Inflammatory macrophage (primary cell): ENCODE measurements around the gene ATP8B2.
"Not testable (repeated sequence)": the region's sequence is repeated elsewhere in the genome, so short reads cannot be mapped to it uniquely, and the experiment has no call there.

Experiments
- DNase-seq, 2 donors: peaks; one replicate each; pipeline ENCODE4 v3.0.0-alpha.2; 2020 to 2022

Gene ATP8B2

DNA sequence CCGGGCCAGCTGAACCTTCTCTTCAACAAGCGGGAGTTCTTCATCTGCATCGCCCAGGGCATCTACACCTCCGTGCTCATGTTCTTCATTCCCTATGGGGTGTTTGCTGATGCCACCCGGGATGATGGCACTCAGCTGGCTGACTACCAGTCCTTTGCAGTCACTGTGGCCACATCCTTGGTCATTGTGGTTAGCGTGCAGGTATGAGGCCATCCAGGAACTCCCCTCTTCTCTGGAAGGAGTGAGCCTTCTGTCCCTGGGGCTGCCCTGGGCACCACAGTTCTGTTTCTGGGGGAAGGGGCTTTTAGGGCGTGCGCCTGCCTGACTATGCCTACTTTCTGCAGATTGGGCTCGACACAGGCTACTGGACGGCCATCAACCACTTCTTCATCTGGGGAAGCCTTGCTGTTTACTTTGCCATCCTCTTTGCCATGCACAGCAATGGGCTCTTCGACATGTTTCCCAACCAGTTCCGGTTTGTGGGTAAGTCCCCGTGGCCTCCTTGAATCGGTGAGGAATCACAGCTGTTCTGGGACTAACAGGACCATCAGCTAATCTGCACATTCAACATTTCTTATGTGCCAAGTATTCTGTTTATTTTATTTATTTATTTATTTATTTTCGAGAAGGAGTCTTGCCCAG lies 21.1 kb downstream of the ATP8B2 start:
- peak in 1 of 2 donors; percentile 9 for DNase-seq

- no peak for DNase-seq
Observed at GRCh38 chr1:154347961-154348360, 22.6 kb downstream of the ATP8B2 start.

DNA sequence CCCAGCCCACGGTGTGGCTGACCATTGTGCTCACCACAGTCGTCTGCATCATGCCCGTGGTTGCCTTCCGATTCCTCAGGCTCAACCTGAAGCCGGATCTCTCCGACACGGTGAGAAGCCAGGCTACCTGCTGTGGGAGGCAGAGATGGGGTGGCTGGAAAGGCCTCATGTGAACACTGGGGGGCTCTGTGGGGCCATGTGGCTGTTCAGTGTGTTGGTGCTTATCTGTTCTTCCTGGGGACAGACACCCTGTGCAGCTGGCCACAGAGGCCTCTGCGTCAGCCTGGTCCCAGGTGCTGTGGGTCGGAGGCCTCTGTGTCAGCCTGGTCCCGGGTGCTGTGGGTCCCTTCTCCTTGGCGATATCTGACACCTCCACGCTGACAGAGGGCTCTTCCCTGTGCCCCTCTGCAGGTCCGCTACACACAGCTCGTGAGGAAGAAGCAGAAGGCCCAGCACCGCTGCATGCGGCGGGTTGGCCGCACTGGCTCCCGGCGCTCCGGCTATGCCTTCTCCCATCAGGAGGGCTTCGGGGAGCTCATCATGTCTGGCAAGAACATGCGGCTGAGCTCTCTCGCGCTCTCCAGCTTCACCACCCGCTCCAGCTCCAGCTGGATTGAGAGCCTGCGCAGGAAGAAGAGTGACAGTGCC lies 23.2 kb downstream of the ATP8B2 start:
- no peak for DNase-seq

GRCh38 chr1:154349121-154349520 lies 23.8 kb downstream of the ATP8B2 start:
- no peak for DNase-seq

DNA sequence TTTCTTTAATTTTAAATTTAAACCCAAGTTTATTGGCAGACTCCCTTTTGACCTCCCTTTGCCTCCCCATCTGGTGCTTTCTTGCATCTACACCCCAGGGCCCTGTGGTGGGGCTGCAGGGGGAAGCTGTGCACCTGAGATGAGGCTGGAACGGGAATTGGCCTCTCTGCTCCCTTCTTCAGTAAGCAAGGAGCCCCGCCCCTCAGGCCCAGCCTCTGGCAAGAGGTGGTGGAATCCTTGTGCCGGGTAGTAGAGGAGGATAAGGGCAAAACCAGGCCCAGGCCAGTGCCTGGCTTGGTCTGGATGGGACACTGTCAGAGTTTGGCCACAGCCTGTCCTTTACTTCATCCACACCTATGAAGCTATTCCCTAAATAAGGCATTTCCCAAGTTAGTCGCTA lies 25.1 kb downstream of the ATP8B2 start:
- DNase-seq, result no peak

GRCh38 chr1:154351363-154352068 lies 26.2 kb downstream of the ATP8B2 start:
- no peak for DNase-seq

DNA sequence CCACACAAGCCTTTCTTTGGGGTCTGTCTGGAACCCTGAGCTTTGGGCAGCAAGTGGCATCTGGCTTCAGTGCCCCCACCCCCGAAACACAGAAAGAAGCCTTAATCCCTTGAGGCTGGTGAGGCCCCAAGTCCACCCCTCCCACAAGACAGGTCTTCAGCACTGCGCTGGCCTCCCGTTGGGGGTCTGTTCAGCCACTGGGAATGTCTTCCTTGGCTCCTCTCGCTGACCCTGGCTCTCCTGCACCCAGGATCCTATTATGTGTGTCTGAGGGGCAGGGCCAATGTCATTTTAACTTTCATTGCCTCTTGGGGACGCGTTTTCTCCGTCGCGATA lies 26.9 kb downstream of the ATP8B2 start:
- DNase-seq, result no peak

DNA sequence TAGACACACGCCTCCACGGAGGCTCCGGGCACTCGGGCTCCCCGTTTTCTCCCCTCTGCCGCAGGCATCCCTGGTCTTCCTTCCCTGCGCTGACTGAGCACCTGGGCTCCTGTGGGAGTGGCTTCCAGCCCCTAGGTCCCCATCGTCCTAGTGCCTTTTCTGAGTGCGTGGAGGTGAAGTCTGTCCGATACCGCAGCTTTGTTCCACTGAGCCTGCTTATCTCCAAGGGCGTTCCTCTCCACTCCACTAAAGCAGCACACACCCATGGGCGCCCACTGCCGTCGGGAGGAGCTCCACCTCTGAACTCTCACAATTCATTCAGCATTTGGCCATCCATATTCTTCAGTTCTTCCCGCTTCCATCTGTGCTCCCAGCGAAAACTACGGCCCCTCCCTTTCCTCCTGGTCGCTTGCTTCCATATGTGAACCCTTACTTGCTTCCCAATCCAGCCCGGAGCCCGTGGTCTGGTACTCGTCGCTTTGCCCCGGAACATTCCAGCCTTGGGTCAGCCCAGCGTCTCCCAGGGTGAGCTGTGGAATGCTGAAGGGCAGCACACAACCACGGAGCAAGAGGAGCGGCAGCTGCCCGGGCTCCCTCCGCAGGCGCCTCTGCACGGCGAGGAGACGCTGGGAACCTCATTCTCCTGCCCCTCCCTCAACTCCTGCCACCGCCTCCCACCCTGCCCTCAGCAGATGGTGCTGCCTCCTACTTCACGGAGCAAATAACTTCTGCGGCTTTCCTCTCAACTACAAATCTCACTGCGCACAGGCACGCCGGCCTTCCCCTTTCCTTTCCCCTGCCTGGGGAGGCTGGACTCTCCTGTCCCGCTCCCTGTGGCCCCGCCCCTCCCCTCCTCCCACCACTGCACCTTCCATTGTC lies 27.5 kb downstream of the ATP8B2 start:
- DNase-seq, result peak; percentile 27 to 56

DNA sequence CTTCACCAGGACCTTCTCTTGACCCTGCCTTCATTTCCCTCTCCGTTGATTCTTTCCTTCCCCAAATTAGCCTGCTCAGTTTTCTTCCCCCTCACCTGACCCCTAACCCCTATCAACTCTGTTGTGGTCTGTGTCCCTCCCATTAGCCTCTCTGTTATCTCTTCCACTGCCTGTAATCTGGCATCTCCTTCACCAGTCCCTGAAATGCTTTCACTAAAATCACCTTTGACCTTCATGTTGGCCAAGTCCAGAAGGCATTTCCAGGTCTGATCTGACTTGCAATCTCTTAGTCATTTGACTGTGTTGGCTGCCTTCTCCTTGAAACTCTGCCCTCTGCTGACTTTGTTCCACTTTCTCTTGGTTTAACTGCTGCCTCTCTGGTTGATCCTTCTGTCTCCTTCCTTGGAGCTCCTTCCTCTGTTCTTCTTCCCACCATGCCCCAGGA lies 28.2 kb downstream of the ATP8B2 start:
- DNase-seq, result peak; percentile 79 to 83

- no peak for DNase-seq
Observed at GRCh38 chr1:154353966-154354365, 28.6 kb downstream of the ATP8B2 start.

DNA sequence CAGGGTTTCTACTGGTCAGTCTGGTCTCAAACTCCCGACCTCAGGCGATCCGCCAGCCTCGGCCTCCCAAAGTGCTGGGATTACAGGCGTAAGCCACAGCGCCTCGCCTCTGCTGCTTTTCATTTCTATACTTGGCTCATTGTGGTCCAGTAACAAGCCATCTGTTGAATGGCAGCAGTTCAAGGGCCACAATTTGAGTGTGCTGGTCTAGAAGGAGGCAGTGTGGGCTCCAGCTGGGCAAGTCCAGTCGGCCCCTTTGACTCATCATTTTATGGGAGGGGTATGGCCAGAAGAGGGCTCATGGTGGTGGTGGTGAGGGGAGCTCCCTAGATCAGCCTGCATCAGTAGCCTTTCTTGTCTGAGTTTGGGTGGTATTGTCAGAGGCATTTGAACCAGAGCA lies 33.2 kb downstream of the ATP8B2 start:
- DNase-seq, result no peak

DNA sequence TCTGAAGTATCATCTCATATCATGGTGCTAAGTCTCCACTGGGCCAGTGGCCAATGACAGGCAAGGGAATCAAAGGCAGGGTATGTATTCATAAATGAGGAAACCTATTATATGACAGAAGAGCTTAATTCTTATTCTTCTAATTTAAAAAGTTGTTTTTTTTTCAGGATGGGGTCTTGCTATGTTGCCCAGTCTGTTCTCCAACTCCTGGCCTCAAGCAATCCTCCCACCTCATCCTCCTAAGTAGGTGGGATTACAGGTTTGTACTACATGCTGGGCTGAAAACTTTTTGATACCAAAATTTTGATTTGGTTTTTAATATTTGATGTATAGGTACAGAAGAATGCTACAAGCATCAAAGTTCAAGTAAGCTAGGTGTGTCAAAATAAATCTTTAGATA lies 35.0 kb downstream of the ATP8B2 start:
- no peak for DNase-seq

DNA sequence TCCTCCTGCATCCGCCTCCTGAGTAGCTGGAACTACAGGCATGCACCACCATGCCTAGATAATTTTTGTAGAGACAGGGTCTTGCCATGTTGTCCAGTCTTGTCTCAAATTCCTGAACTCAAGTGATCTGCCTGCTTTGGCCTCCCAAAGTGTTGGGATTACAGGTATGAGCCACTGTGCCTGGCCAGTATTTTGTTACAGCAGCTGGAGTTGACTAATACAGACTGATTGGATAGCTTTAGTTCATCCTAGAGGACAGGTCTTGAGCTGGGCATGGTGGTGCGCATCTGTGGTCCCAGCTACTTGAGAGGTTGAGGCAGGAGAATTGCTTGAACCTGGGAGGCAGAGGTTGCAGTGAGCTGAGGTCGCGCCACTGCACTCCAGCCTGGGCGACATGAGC lies 35.6 kb downstream of the ATP8B2 start:
- not testable (repeated sequence) for DNase-seq

DNA sequence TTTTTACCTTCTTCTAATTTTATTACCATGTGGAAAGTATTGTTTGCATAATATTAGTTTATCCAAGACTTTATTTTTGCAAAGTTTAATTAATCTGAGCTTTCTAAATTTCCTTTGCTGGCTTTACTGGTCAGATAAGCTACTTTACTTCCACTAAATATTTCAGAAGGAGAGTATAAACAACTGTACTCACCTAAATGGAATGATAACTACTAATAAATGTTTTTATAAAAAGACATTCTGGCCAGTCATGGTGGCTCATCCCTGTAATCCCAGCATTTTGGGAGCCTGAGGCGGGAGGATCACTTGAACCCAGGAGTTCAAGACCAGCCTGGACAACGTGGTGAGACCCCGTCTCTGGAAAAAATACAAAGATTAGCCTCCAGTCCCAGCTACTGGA lies 36.0 kb downstream of the ATP8B2 start:
- DNase-seq, result no peak

GRCh38 chr1:154371436-154371835 lies 46.1 kb downstream of the ATP8B2 start:
- no peak for DNase-seq

DNA sequence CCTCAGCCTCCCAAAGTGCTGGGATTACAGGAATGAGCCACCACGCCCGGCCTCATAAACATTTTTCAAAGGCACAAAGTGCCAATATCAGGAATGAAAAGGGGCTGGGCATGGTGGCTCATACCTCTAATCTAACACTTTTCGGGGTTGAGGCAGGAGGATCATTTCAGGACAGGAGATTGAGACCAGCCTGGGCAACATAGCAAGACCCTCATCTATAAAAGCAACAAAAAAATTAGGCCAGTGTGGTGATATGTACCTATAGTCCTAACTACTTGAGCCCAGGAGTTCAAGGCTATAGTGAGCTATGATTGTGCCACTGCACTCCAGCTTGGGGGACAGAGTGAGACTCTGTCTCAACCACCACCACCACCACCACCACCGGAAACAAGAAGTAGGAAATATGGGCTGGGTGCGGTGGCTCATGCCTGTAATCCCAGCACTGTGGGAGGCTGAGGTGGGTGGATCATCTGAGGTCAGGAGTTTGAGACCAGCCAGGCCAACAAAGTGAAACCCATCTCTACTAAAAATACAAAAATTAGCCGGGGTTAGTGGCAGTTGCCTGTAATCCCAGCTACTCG lies 48.5 kb downstream of the ATP8B2 start:
- DNase-seq, result peak; percentile 62 to 65

DNA sequence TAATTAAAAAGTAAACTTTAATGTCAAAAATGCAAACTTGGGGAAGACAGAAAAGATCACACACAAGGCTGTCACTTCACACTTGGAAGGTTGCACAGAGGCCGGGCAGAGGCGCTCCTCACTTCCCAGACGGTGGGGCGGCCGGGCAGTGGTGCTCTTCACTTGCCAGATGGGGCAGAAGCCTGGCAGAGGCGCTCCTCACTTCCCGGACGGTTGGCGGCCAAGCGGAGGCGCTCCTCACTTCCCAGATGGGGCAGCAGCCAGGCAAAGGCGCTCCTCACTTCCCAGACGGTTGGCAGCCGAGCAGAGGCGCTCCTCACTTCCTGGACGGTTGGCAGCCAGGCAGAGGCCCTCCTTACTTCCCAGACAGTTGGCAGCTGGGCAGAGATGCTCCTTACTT lies 54.0 kb downstream of the ATP8B2 start:
- DNase-seq, result no peak

GRCh38 chr1:154384650-154385489 lies 59.5 kb downstream of the ATP8B2 start:
- no peak for DNase-seq

DNA sequence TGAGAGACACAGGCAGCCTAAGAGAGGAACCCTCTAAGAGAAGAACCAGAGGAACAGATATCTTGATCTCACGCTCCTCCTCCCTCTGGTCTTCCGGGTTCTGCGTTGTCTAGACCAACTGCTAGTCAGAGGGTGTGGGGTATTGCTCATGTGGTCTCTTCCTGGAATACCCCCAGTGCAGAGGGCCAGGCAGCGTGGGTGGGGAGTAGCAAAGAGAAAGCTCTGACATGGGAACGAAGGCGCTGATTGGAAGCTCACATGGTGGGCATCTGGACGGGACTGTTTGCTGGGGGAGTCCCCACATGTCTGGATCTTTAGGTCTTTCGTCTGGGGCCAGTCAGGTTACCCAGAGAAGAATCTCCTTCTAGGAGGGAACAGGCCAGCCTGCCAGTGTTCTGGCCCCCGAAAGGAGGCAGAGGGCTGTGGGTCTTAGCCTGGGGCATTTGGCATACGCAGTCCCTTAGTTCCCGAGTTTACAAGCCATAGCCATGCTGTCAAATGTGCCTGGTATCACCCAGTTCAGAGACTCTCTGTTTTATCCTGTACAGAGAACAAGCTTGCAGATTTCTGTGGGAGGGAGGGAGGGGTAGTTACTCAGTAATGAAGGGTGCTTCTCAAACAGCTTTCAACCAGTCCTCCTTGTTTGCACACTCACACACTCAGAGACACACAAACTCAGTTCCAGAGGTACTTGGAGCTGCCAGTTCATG lies 61.5 kb downstream of the ATP8B2 start:
- DNase-seq, result peak in 1 of 2 donors; percentile 35

DNA sequence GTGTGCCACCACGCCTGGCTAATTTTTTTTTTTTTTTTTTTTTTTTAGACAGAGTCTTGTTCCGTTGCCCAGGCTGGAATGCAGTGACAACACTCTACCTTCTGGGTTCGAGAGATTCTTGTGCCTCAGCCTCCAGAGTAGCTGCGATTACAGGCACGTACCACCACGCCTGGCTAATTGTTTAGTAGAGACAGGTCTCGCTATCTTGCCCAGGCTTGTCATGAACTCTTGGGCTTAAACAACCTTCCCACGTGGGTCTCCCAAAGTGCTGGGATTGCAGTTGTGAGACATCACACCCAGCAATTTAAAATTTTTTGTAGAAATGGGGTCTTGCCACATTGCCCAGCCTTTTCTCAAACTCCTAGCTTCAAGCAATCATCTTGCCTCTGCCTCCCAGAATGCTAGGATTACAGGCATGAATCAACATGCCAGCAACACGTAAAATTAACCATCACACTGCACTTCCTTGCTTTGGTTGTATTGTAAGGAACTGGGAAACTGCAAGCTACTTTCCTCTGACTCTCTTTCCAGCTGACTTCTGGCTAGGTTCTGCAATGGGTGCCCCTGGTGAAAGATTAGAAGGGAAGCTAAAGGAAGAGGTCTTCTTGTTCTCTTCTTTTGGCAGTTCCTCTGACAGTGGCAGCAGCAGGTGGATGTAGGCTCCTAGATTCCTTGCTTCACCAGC lies 65.9 kb downstream of the ATP8B2 start:
- DNase-seq, result peak in 1 of 2 donors; percentile 31
